HTERT RPE-1 (cell line): ENCODE data around the gene TADA1.
"Not testable (repeated sequence)": the region's sequence is repeated elsewhere in the genome, so short reads cannot be mapped to it uniquely, and the experiment has no call there.

ENCODE experiments used
- in situ Hi-C: fragments of 300-500 bp; cut with MboI; formaldehyde crosslinking; loops from 4 replicates; pipeline ENCODE4 v1.14.3; 2020; ENCODE audit warnings: low sequenced_read_pairs

TADA1 gene

GRCh38 chr1:166844791-166845190 lies 31.3 kb downstream of the TADA1 start:
- in situ Hi-C loops = no loop called here

GRCh38 chr1:166843769-166844596 lies 32.1 kb downstream of the TADA1 start:
- in situ Hi-C loops = no loop called here

GRCh38 chr1:166843322-166843721 lies 32.7 kb downstream of the TADA1 start:
- in situ Hi-C loops = no loop called here

GRCh38 chr1:166840309-166841274 lies 35.5 kb downstream of the TADA1 start:
- in situ Hi-C loops = no loop called here

GRCh38 chr1:166839600-166840308 lies 36.3 kb downstream of the TADA1 start:
- in situ Hi-C loops = no loop called here

GRCh38 chr1:166838766-166839599 lies 37.1 kb downstream of the TADA1 start, which contains the start of gene POGK:
Gene POGK, plus strand, starts transcription at chr1:166839475. Its CDS starts 1,482 bp downstream, at chr1:166840957.
- in situ Hi-C loops = no loop called here

- in situ Hi-C loops = no loop called here
These were observed 39.3 kb downstream of the TADA1 start for GRCh38 chr1:166836733-166837132.

GRCh38 chr1:166829762-166830161 lies 46.3 kb downstream of the TADA1 start:
- in situ Hi-C loops = not testable (repeated sequence)

- in situ Hi-C loops = no loop called here
These were observed 48.6 kb downstream of the TADA1 start for GRCh38 chr1:166827426-166827825.

- in situ Hi-C loops = no loop called here
These were observed 53.7 kb downstream of the TADA1 start for GRCh38 chr1:166822385-166822784.

GRCh38 chr1:166819974-166820373 lies 56.1 kb downstream of the TADA1 start:
- in situ Hi-C loops = no loop called here

- in situ Hi-C loops = no loop called here
These were observed 61.5 kb downstream of the TADA1 start for GRCh38 chr1:166814611-166815010.

- in situ Hi-C loops = no loop called here
These were observed 62.4 kb downstream of the TADA1 start for GRCh38 chr1:166813508-166814223.

- in situ Hi-C loops = no loop called here
These were observed 64.4 kb downstream of the TADA1 start for GRCh38 chr1:166811691-166812090.

- in situ Hi-C loops = no loop called here
These were observed 67.1 kb downstream of the TADA1 start for GRCh38 chr1:166808952-166809351.
